Tibial nerve (tissue), 4 donors: ENCODE results near the gene CEP104. TPM values are rescaled to one million over a fixed set of nuclear protein-coding genes. Genes with fewer than 3 reads are reported as not detected.

Source experiments
- DNase-seq, 2 donors: peaks; one replicate each; pipeline ENCODE4 v3.0.0-alpha.2; 2019; ENCODE audit warnings: low spot score in 2 of 2
- H3K27ac ChIP-seq, 4 donors: fragments of 200-600 bp; sonication (generic) in 3 of 4; one replicate each; pipeline ENCODE4 v1.5.1; 2017 to 2019; ENCODE audit warnings: mild to moderate bottlenecking in 1 of 4
- H3K27me3 ChIP-seq, 2 donors: fragments of 200-600 bp; sonication (generic) in 1 of 2; one replicate each; pipeline versions ENCODE4 v1.5.1 to v1.6.0; 2017 to 2019
- H3K36me3 ChIP-seq, 3 donors: fragments of 200-600 bp; sonication (generic); one replicate each; pipeline ENCODE4 v1.5.1; 2018 to 2019
- H3K4me1 ChIP-seq, 4 donors: fragments of 200-600 bp; sonication (generic) in 3 of 4; one replicate each; pipeline ENCODE4 v1.5.1; 2017 to 2019
- H3K4me3 ChIP-seq, 4 donors: fragments of 200-600 bp; sonication (generic) in 3 of 4; one replicate each; pipeline ENCODE4 v1.5.1; 2017 to 2019; ENCODE audit warnings: mild to moderate bottlenecking in 1 of 4, moderate library complexity in 1 of 4
- H3K9me3 ChIP-seq, 4 donors: fragments of 200-600 bp; sonication (generic) in 3 of 4; one replicate each; pipeline ENCODE4 v1.5.1; 2017 to 2019
- CTCF ChIP-seq, 5 experiments: fragments of 200-600 bp in 3 of 5; fragments of 450-650 bp in 2 of 5; sonication (generic) in 3 of 5; IDR thresholded peaks; one replicate each; pipeline ENCODE4 v1.5.1; 2016 to 2019; ENCODE audit warnings: antibody characterized with exemption in 5 of 5, mild to moderate bottlenecking in 3 of 5, moderate library complexity in 2 of 5
- EP300 ChIP-seq, 2 donors: sonication (generic); formaldehyde crosslinking; IDR thresholded peaks; one replicate each; pipeline ENCODE4 v1.6.1; 2017; ENCODE audit warnings: antibody characterized with exemption in 2 of 2, mild to moderate bottlenecking in 1 of 2
- POLR2A ChIP-seq, 2 donors: fragments of 450-650 bp; IDR thresholded peaks; one replicate each; pipeline ENCODE4 v1.6.1; 2017; ENCODE audit warnings: antibody characterized with exemption in 2 of 2, mild to moderate bottlenecking in 2 of 2, moderate library complexity in 2 of 2
- whole genome bisulfite sequencing, 2 donors: methylation state at CpG; one replicate each; pipeline ENCODE4 v1.1.5; 2018; 5-methylcytosine and 5-hydroxymethylcytosine counted together
- total RNA-seq, 4 donors: library from RNA; depleted of rRNA; stranded (reverse); fragments of >200 nt; gene quantifications; one replicate each; pipeline ENCODE4 v1.1.0, GENCODE V29; 2016

The CEP104 gene
- total RNA-seq, 4 donors from 2014 or later: 41.5 to 68.6 (median 48.0) TPM

- Histone ChIP-seq H3K4me3 (no peak overlapping the region), H3K9me3 (no peaks in the 10 kb centered on the region), H3K4me1 (no peaks in the 10 kb centered on the region), H3K27me3 (no peaks in the 10 kb centered on the region), H3K27ac (no peak overlapping the region), H3K36me3 (peaks cover 0 to 96% (median 16%) of the 10 kb centered on the region in 3 donors)
- 88 to 91% methylated on average over 15 of the region's 15 CpGs for WGBS, 2 donors
- DNase-seq: no peak
- TF ChIP-seq POLR2A (IDR thresholded peaks at IDR 0.05): no peak
- no peak for TF ChIP-seq CTCF (IDR thresholded peaks at IDR 0.05)
- no peak for TF ChIP-seq EP300 (IDR thresholded peaks at IDR 0.05)
Measured at GRCh38 chr1:3821908-3822307, 35.1 kb downstream of the CEP104 start.

DNA sequence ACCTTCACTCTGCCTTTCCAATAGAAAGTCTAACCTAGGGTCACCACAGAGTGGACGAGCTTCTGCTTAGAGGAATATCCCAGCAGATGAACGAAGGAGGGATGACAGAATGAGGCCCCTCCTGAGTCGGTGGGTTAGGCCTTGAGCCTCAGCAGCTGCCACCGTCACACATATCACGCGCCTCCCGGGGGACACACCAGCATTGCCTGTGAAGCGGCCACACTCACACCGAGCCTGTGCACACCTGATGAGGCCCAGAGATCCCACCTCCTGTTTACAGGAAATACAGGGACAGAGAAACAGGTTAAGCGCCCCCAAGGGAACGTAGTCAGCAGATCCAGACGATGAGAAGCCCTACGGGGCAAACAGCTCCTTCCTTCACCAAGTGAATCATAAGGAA is 35.6 kb downstream of the CEP104 start:
- TF ChIP-seq POLR2A (IDR thresholded peaks at IDR 0.05): no peak
- no peak for TF ChIP-seq EP300 (IDR thresholded peaks at IDR 0.05)
- no peak for TF ChIP-seq CTCF (IDR thresholded peaks at IDR 0.05)

DNA sequence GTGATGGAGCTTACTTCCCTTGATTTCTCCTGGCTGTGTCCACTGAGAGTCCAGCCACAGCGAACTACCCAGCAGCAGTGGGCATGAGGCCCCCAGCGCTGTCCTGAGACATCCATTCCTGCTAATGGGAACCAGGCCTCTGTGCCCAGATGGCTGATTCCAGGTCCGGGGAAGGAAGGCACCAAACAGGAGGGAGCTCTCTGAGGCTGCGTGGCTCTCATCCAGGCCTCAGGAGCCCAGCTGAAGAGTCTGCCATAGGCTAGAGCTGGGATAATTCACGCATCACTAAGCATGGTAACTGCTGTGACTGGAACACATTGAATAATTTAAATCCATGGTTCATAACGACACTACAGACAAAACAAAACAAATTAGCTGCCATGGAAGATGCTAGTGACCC is 36.0 kb downstream of the CEP104 start:
- no peaks in the 10 kb centered on the region for H3K4me1 ChIP-seq
- 75 to 77% methylated on average over 6 of the region's 6 CpGs for WGBS, 2 donors
- DNase-seq: no peak
- no peak overlapping the region for H3K4me3 ChIP-seq
- no peak overlapping the region for H3K27ac ChIP-seq
- TF ChIP-seq POLR2A (IDR thresholded peaks at IDR 0.05): no peak
- no peak for TF ChIP-seq CTCF (IDR thresholded peaks at IDR 0.05)
- TF ChIP-seq EP300 (IDR thresholded peaks at IDR 0.05): no peak
- H3K27me3 ChIP-seq: no peaks in the 10 kb centered on the region
- H3K36me3 ChIP-seq: peaks cover 0 to 96% (median 15%) of the 10 kb centered on the region in 3 donors
- no peaks in the 10 kb centered on the region for H3K9me3 ChIP-seq

More for the DNA sequence above, 35.6 kb downstream of the CEP104 start:
- no peak for DNase-seq
- Histone ChIP-seq H3K4me1 (no peaks in the 10 kb centered on the region), H3K27ac (no peak overlapping the region), H3K9me3 (no peaks in the 10 kb centered on the region), H3K27me3 (no peaks in the 10 kb centered on the region), H3K4me3 (no peak overlapping the region), H3K36me3 (peaks cover 0 to 96% (median 16%) of the 10 kb centered on the region in 3 donors)
- WGBS, 2 donors: 75 to 83% methylated on average over 13 of the region's 13 CpGs

GRCh38 chr1:3820316-3820715 is 36.7 kb downstream of the CEP104 start:
- WGBS, 2 donors: 87 to 89% methylated on average over 8 of the region's 8 CpGs
- H3K27ac ChIP-seq: no peak overlapping the region
- H3K9me3 ChIP-seq: no peaks in the 10 kb centered on the region
- no peaks in the 10 kb centered on the region for H3K27me3 ChIP-seq
- no peaks in the 10 kb centered on the region for H3K4me1 ChIP-seq
- no peak overlapping the region for H3K4me3 ChIP-seq
- peaks cover 0 to 96% (median 9%) of the 10 kb centered on the region in 3 donors for H3K36me3 ChIP-seq
- DNase-seq: no peak
- TF ChIP-seq CTCF (IDR thresholded peaks at IDR 0.05) (no peak), POLR2A (IDR thresholded peaks at IDR 0.05) (no peak), EP300 (IDR thresholded peaks at IDR 0.05) (no peak)

DNA sequence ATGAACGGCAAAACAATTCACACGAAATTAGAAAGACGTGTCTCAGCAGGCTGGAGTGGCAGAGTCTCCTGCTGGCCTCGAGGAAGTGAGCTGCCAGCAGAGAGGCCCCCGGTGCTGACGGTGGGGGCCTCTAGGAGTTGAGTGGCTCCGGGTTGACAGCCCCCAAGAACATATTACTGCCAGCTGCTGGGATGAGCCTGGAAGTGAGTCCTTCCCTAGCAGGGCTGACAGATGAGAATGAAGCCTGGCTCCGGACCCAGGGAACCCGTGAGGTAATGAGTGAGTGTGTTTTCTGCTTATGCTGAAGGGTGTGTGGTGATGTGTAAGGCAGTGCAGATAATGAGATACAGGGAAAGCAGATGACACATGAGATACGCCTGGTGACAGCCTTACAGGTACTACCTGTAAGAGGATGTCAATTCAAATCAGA is 37.2 kb downstream of the CEP104 start:
- H3K9me3 ChIP-seq: no peaks in the 10 kb centered on the region
- no peaks in the 10 kb centered on the region for H3K4me1 ChIP-seq
- no peaks in the 10 kb centered on the region for H3K27me3 ChIP-seq
- H3K36me3 ChIP-seq: peaks cover 0 to 96% (median 9%) of the 10 kb centered on the region in 3 donors
- no peak for DNase-seq
- WGBS, 2 donors: 72 to 75% methylated on average over 10 of the region's 10 CpGs
- TF ChIP-seq CTCF (IDR thresholded peaks at IDR 0.05): no peak
- TF ChIP-seq EP300 (IDR thresholded peaks at IDR 0.05): no peak
- no peak for TF ChIP-seq POLR2A (IDR thresholded peaks at IDR 0.05)
- no peak overlapping the region for H3K27ac ChIP-seq
- H3K4me3 ChIP-seq: no peak overlapping the region
